ENCODE data around the gene CBX4. TPM values are rescaled to one million over a fixed set of nuclear protein-coding genes. Genes with fewer than 3 reads are reported as not detected.

The CBX4 gene
- 10 to 100 TPM in 2 of 4 donors, 1 to 10 TPM in 2; 6.7 to 11.5 (median 10.0) TPM for total RNA-seq

- WGBS, 2 donors (ENCODE audit: low coverage in 1 of 2), result 0% methylated on average over 17 to 18 of the region's 103 CpGs
Observed at GRCh38 chr17:79839356-79840268, at the start of gene CBX4. Gene CBX4 (minus strand): TSS chr17:79839440. CDS start chr17:79839251, 189 bp downstream.

GRCh38 chr17:79888009-79888540, 48.8 kb upstream of the CBX4 start:
- Histone ChIP-seq H3K4me3 (no peak overlapping the region), H3K27me3 (peaks cover 90% of the 10 kb centered on the region), H3K9me3 (no peaks in the 10 kb centered on the region), H3K36me3 (no peaks in the 10 kb centered on the region), H3K4me1 (no peaks in the 10 kb centered on the region), H3K27ac (no peak overlapping the region)
- WGBS, 2 donors (ENCODE audit: low coverage in 1 of 2), result 86 to 100% methylated on average over 2 to 5 of the region's 17 CpGs
- ATAC-seq, result no peak
- TF ChIP-seq POLR2A (IDR thresholded peaks at IDR 0.05), result no peak
- TF ChIP-seq EP300 (IDR thresholded peaks at IDR 0.05), result no peak
- no peak for TF ChIP-seq POLR2AphosphoS5 (IDR thresholded peaks at IDR 0.05)
- no peak for TF ChIP-seq CTCF (IDR thresholded peaks at IDR 0.05)

More at GRCh38 chr17:79839356-79840268, at the start of gene CBX4:
- Histone ChIP-seq H3K4me1 (peaks cover 0 to 84% (median 50%) of the 10 kb centered on the region in 3 donors), H3K4me3 (peak within 1 kb of the TSS; percentile 72 to 84), H3K27me3 (peaks cover 51% of the 10 kb centered on the region), H3K36me3 (peaks cover 0 to 10% of the 10 kb centered on the region in 2 donors), H3K9me3 (peaks cover 0 to 16% (median 0%) of the 10 kb centered on the region in 3 donors), H3K27ac (peak within 1 kb of the TSS; percentile 90 to 99 (median 98))
- TF ChIP-seq CTCF (IDR thresholded peaks at IDR 0.05) (peak in 3 of 4 experiments; percentile 61 to 76 (median 75)), EP300 (IDR thresholded peaks at IDR 0.05) (no peak), POLR2A (IDR thresholded peaks at IDR 0.05) (peak; percentile 74 to 85), POLR2AphosphoS5 (IDR thresholded peaks at IDR 0.05) (peak; percentile 85)
- ATAC-seq, result peak; percentile 87

GRCh38 chr17:79887451-79887991, 48.3 kb upstream of the CBX4 start:
- Histone ChIP-seq H3K4me1 (no peaks in the 10 kb centered on the region), H3K4me3 (no peak overlapping the region), H3K27ac (no peak overlapping the region), H3K9me3 (no peaks in the 10 kb centered on the region), H3K36me3 (no peaks in the 10 kb centered on the region), H3K27me3 (peaks cover 86% of the 10 kb centered on the region)
- 84 to 93% methylated on average over 6 to 10 of the region's 14 CpGs for WGBS, 2 donors (ENCODE audit: low coverage in 1 of 2)
- ATAC-seq, result no peak
- no peak for TF ChIP-seq POLR2A (IDR thresholded peaks at IDR 0.05)
- TF ChIP-seq EP300 (IDR thresholded peaks at IDR 0.05), result no peak
- TF ChIP-seq CTCF (IDR thresholded peaks at IDR 0.05), result no peak
- no peak for TF ChIP-seq POLR2AphosphoS5 (IDR thresholded peaks at IDR 0.05)

- H3K27me3 ChIP-seq, result peaks cover 47% of the 10 kb centered on the region
- no peak overlapping the region for H3K4me3 ChIP-seq
- 67 to 74% methylated on average over 3 to 7 of the region's 7 CpGs for WGBS, 2 donors (ENCODE audit: low coverage in 1 of 2)
- no peaks in the 10 kb centered on the region for H3K9me3 ChIP-seq
- no peak for ATAC-seq
- no peak overlapping the region for H3K27ac ChIP-seq
- no peaks in the 10 kb centered on the region for H3K36me3 ChIP-seq
- no peak for TF ChIP-seq EP300 (IDR thresholded peaks at IDR 0.05)
- no peak for TF ChIP-seq CTCF (IDR thresholded peaks at IDR 0.05)
- TF ChIP-seq POLR2A (IDR thresholded peaks at IDR 0.05), result no peak
- no peak for TF ChIP-seq POLR2AphosphoS5 (IDR thresholded peaks at IDR 0.05)
- H3K4me1 ChIP-seq, result no peaks in the 10 kb centered on the region
Observed at GRCh38 chr17:79883202-79883601, 44.0 kb upstream of the CBX4 start.

Data from gastroesophageal sphincter (tissue), 4 donors.